GM12878 (cell line): ENCODE data around the gene SLC35E1. TPM values are rescaled to one million over a fixed set of nuclear protein-coding genes. Genes with fewer than 3 reads are reported as not detected.

Experiments
- ATAC-seq: fragments of 200-7000 bp; cut with Tn5 transposase; 3 replicates; pipeline ENCODE4 v1.9.1; 2020; ENCODE audit warnings: mild to moderate bottlenecking, moderate library complexity
- BruUV-seq: library from RNA; stranded (reverse); fragments of 400-500 nt; replicated peaks from 2 replicates; lab custom pipeline; 2021; lab: Mats Ljungman, UMichigan
- CTCF ChIA-PET: fragments of 300-600 bp; sonication (Branson Sonifier 250); formaldehyde crosslinking; extraction: SDS; loops from one replicate; lab custom pipeline; 2021; ENCODE audit warnings: inconsistent platforms; lab: Yijun Ruan, JAX
- POLR2A ChIA-PET: fragments of 350-600 bp; formaldehyde crosslinking; extraction: SDS; loops from one replicate; lab custom pipeline; 2021; ENCODE audit warnings: inconsistent platforms; lab: Charles Lee
- RAD21 ChIA-PET: fragments of 300-600 bp; sonication (Branson Sonifier 250); formaldehyde crosslinking; loops from one replicate; lab custom pipeline; 2023; ENCODE audit warnings: antibody characterized with exemption; ENCODE audit not compliant: unreplicated experiment; lab: Charles Lee
- SMC1A ChIA-PET: fragments of 300-600 bp; sonication (Branson Sonifier 250); formaldehyde crosslinking; loops from one replicate; lab custom pipeline; 2023; ENCODE audit not compliant: unreplicated experiment, uncharacterized antibody; lab: Charles Lee
- DNase-seq: peaks from one replicate; pipeline ENCODE4 v3.0.0-alpha.2; 2011; ENCODE audit warnings: low read depth, low spot score
- FAIRE-seq: peaks from 3 replicates; lab custom pipeline; 2011; peaks lifted over from hg19 to GRCh38; lab: Jason Lieb, UNC
- H2AFZ ChIP-seq: 2 replicates; pipeline ENCODE4 v1.6.0; 2011; ENCODE audit warnings: low read depth, low read length, control low read depth; ENCODE audit not compliant: control insufficient read depth
- H3K27ac ChIP-seq: 2 replicates; pipeline ENCODE4 v1.5.1; 2011; ENCODE audit warnings: control low read depth; ENCODE audit not compliant: control insufficient read depth, insufficient read depth
- H3K27me3 ChIP-seq, 2 experiments: replicated peaks in 1 of 2; 2 replicates each; pipeline versions ENCODE4 v1.6.0 to v1.6.1; 2011; ENCODE audit warnings: low read length in 1 of 2; ENCODE audit not compliant: control insufficient read depth in 2 of 2, insufficient read depth in 2 of 2
- H3K36me3 ChIP-seq, 2 experiments: 2 replicates each; pipeline ENCODE4 v1.5.1; 2011; ENCODE audit warnings: low read length in 1 of 2; ENCODE audit not compliant: control insufficient read depth in 2 of 2, insufficient read depth in 2 of 2
- H3K4me1 ChIP-seq: 2 replicates; pipeline ENCODE4 v1.6.1; 2011; ENCODE audit warnings: mild to moderate bottlenecking, low read length, moderate library complexity, mixed read lengths; ENCODE audit not compliant: control insufficient read depth, insufficient read depth
- H3K4me2 ChIP-seq: 2 replicates; pipeline ENCODE4 v1.6.0; 2011; ENCODE audit warnings: control low read depth; ENCODE audit not compliant: control insufficient read depth, insufficient read depth
- H3K4me3 ChIP-seq: fragments of 200-600 bp; sonication (generic); 2 replicates; pipeline ENCODE4 v1.5.1; 2016
- H3K79me2 ChIP-seq: 2 replicates; pipeline ENCODE4 v1.6.0; 2011; ENCODE audit warnings: low read length; ENCODE audit not compliant: control insufficient read depth, insufficient read depth
- H3K9ac ChIP-seq: 2 replicates; pipeline ENCODE4 v1.8.0; 2011; ENCODE audit warnings: low read length, control low read depth, mixed read lengths; ENCODE audit not compliant: control insufficient read depth, insufficient read depth
- H3K9me3 ChIP-seq: replicated peaks from 3 replicates; pipeline ENCODE4 v1.5.1; 2011; ENCODE audit warnings: mild to moderate bottlenecking, low read length; ENCODE audit not compliant: control insufficient read depth, insufficient read depth
- H4K20me1 ChIP-seq: 2 replicates; pipeline ENCODE4 v1.6.0; 2011; ENCODE audit not compliant: control insufficient read depth, insufficient read depth
- HDGF ChIP-seq: fragments of 450-650 bp; IDR thresholded peaks from 2 replicates; pipeline ENCODE4 v1.6.1; 2016; ENCODE audit warnings: antibody characterized with exemption
- MEF2B ChIP-seq: fragments of 450-650 bp; IDR thresholded peaks from 2 replicates; pipeline ENCODE4 v1.6.1; 2018; ENCODE audit warnings: mild to moderate bottlenecking, moderate library complexity; ENCODE audit not compliant: partially characterized antibody, poor library complexity, severe bottlenecking
- NR2F1 ChIP-seq: fragments of 450-650 bp; conservative IDR thresholded peaks from 2 replicates; pipeline ENCODE4 v1.6.1; 2017; ENCODE audit warnings: mild to moderate bottlenecking
- POLR2AphosphoS5 ChIP-seq: IDR thresholded peaks from 2 replicates; pipeline ENCODE4 v1.6.1; 2011; ENCODE audit warnings: mild to moderate bottlenecking, low read length, inconsistent platforms
- POU2F2 ChIP-seq: IDR thresholded peaks from 3 replicates; pipeline ENCODE4 v1.6.1; 2011; ENCODE audit warnings: low read depth, mild to moderate bottlenecking, low read length, borderline replicate concordance
- RUNX3 ChIP-seq: IDR thresholded peaks from 2 replicates; pipeline ENCODE4 v1.6.1; 2012; ENCODE audit warnings: low read length, inconsistent platforms
- SMC3 ChIP-seq: IDR thresholded peaks from 2 replicates; pipeline ENCODE4 v1.6.1; 2011; ENCODE audit warnings: low read length, improper control_type of control experiment, borderline replicate concordance
- SPI1 ChIP-seq: IDR thresholded peaks from 2 replicates; pipeline ENCODE4 v1.6.1; 2011; ENCODE audit warnings: low read depth, mild to moderate bottlenecking, low read length, moderate library complexity, borderline replicate concordance; ENCODE audit not compliant: insufficient read depth
- ZNF217 ChIP-seq: fragments of 450-650 bp; IDR thresholded peaks from 2 replicates; pipeline ENCODE4 v1.6.1; 2017; ENCODE audit warnings: antibody characterized with exemption, mild to moderate bottlenecking
- WGBS: methylation state at CpG from one replicate; pipeline ENCODE4 v1.1.6; 2016; ENCODE audit warnings: low lambda C conversion rate; ENCODE audit not compliant: insufficient replicate concordance, insufficient coverage; ENCODE audit errors: missing lambda C conversion rate; 5-methylcytosine and 5-hydroxymethylcytosine counted together
- in situ Hi-C: fragments of 300-500 bp; cut with MboI; formaldehyde crosslinking; loops from 9 replicates; pipeline ENCODE4 v1.14.3; 2018; ENCODE audit warnings: mixed read lengths
- intact Hi-C: fragments of 100-400 bp; cut with micrococcal nuclease; formaldehyde crosslinking; loops from one replicate; pipeline ENCODE4 v1.14.2; 2022; ENCODE audit not compliant: unreplicated experiment
- polyA plus RNA-seq, 11 experiments: library from polyadenylated mRNA; depleted of rRNA in 4 of 11; unstranded in 6 of 11; stranded (reverse) in 5 of 11; fragments of >200 nt; fragmentation: Nextera tagmentation in 4 of 11; fragmentation: Illumina TruSeq in 1 of 11; extraction: Ambion mirVana in 4 of 11; extraction: Trizol in 1 of 11; gene quantifications; 1 replicate in 1 of 11; 2 replicates in 10 of 11; pipeline versions ENCODE4 v1.2.1 to v1.2.3, GENCODE V29; 2011 to 2016; ENCODE audit warnings: inconsistent platforms in 2 of 11, missing spikeins in 2 of 11, low read depth in 1 of 11
- total RNA-seq, 4 experiments: library from RNA; depleted of rRNA in 3 of 4; stranded (reverse); fragments of >200 nt in 3 of 4; fragmentation: Illumina TruSeq in 1 of 4; extraction: Trizol in 1 of 4; gene quantifications; 2 replicates each; pipeline versions ENCODE4 v1.2.1 to v1.2.3, GENCODE V29; 2013 to 2021
- TF ChIP-seq, protein P1 (sequence below): fragments of 150-350 bp; IDR thresholded peaks from 2 replicates; pipeline ENCODE4 v1.6.1; 2014; ENCODE audit warnings: mild to moderate bottlenecking, low read depth, low read length
- TF ChIP-seq, protein P2 (sequence below): IDR thresholded peaks from 2 replicates; pipeline ENCODE4 v1.6.1; 2012; ENCODE audit warnings: low read length, inconsistent platforms

Gene SLC35E1
- total and polyA plus RNA-seq, 10 of the 15 experiments (the other 5 are each of a cell fraction or from before 2014, with no cell fraction given) = 11.3 to 37.7 (median 22.1) TPM

DNA sequence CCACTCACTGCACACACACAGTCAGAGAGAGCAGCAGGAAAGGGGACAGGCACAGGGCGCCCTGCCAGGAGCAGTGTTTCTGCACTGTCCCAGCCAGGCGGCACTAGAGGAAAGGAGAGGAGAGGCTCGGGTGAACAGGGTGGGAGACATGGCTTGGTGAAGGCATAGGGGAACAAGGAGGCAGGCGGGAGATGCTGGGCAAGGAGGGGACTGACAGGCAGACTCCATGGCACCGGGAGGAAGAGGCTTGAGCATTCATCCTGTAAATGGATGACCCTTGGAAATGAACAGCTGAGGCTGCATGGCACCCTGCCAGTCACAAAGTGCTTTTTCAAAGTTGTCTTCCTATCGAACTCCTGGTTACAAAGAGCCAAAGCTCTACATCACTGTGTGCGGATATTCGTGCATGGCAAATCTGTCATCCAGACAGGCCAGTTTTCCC, 33.4 kb upstream of the SLC35E1 start:
- Histone ChIP-seq H3K79me2 (peaks cover 93% of the 10 kb centered on the region), H3K4me3 (no peak overlapping the region), H2AFZ (no peak overlapping the region), H3K27ac (peak overlapping the region; percentile 9; the same call in 1 of the 2 replicates), H3K36me3 (peaks cover 0 to 21% of the 10 kb centered on the region in 2 experiments; a peak in 3 of 4 replicates), H3K9me3 (no peaks in the 10 kb centered on the region), H3K9ac (no peak overlapping the region; the same call in 1 of the 2 replicates), H3K4me1 (peaks cover 39% of the 10 kb centered on the region), H3K4me2 (peak overlapping the region; percentile 44; the same call in 1 of the 2 replicates), H4K20me1 (peaks cover 19% of the 10 kb centered on the region; the same call in 1 of the 2 replicates), H3K27me3 (no peaks in the 10 kb centered on the region)
- ChIA-PET POLR2A (interaction anchor here (1.1 to 2.5 kb wide), 3 partner anchors 11 to 19 kb away, joined by 3 to 11 read pairs (median 4); no protein-coding TSS in a partner anchor), SMC1A (interaction anchor here (0.9 to 3.3 kb wide), 6 partner anchors 12 to 20 kb away, joined by 3 to 10 read pairs (median 7); no protein-coding TSS in a partner anchor), RAD21 (interaction anchor here (1.3 to 2.5 kb wide), 3 partner anchors 17 to 21 kb away, joined by 3 to 8 read pairs (median 4); no protein-coding TSS in a partner anchor), CTCF (interaction anchor here (0.9 to 1.9 kb wide), 6 partner anchors 10 to 34 kb away, joined by 3 to 7 read pairs (median 4); no protein-coding TSS in a partner anchor)
- in situ Hi-C loops = no loop called here
- intact Hi-C loops = no loop called here
- 61% methylated on average over 8 of the region's 8 CpGs for WGBS
- no TSS peak for BruUV-seq
- DNase-seq (no peak), FAIRE-seq (no peak), ATAC-seq (peak; percentile 66)
- TF ChIP-seq, protein P1, sequence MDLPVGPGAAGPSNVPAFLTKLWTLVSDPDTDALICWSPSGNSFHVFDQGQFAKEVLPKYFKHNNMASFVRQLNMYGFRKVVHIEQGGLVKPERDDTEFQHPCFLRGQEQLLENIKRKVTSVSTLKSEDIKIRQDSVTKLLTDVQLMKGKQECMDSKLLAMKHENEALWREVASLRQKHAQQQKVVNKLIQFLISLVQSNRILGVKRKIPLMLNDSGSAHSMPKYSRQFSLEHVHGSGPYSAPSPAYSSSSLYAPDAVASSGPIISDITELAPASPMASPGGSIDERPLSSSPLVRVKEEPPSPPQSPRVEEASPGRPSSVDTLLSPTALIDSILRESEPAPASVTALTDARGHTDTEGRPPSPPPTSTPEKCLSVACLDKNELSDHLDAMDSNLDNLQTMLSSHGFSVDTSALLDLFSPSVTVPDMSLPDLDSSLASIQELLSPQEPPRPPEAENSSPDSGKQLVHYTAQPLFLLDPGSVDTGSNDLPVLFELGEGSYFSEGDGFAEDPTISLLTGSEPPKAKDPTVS = no peak
- peak; percentile 7; the same call in 1 of the 2 replicates for TF ChIP-seq SMC3

DNA sequence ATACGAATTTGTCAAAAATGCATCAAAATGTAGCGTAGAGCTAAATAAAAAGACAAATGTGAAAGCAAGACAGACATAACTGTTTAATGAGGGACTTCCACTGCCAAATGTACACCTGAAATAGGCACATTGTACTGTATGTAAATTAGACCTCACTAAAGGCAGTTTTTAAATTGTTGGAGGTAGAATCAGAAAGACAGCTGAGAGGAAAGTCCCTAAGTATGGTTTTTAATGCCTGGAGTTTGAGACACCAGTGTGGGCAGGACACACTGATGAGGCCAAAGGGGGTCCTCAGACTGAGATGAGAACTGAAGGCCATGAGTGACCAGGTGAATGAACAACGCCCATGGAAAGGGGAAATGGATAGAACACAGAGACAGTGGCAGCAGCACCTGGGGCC, 32.9 kb upstream of the SLC35E1 start:
- ChIA-PET POLR2A (interaction anchor here (1.1 to 2.7 kb wide), 3 partner anchors 11 to 21 kb away, joined by 3 to 8 read pairs (median 4); no protein-coding TSS in a partner anchor), CTCF (interaction anchor here (1.1 to 1.9 kb wide), 6 partner anchors 9 to 34 kb away, joined by 3 to 7 read pairs (median 4); no protein-coding TSS in a partner anchor), RAD21 (interaction anchor here (1.3 to 2.5 kb wide), 3 partner anchors 16 to 21 kb away, joined by 3 to 8 read pairs (median 4); no protein-coding TSS in a partner anchor), SMC1A (interaction anchor here (0.9 to 3.3 kb wide), 6 partner anchors 12 to 20 kb away, joined by 3 to 10 read pairs (median 7); no protein-coding TSS in a partner anchor)
- H2AFZ ChIP-seq = no peak overlapping the region
- no peak for FAIRE-seq
- H3K4me3 ChIP-seq = no peak overlapping the region
- ATAC-seq = peak; percentile 59
- no peaks in the 10 kb centered on the region for H3K9me3 ChIP-seq
- WGBS = 10% methylated on average over 3 of the region's 3 CpGs
- H3K27me3 ChIP-seq = no peaks in the 10 kb centered on the region
- peaks cover 0 to 21% of the 10 kb centered on the region in 2 experiments; a peak in 3 of 4 replicates for H3K36me3 ChIP-seq
- no TSS peak for BruUV-seq
- DNase-seq = no peak
- H3K27ac ChIP-seq = peak overlapping the region; percentile 9; the same call in 1 of the 2 replicates
- in situ Hi-C loops (no loop called here), intact Hi-C loops (no loop called here)
- H3K9ac ChIP-seq = no peak overlapping the region; the same call in 1 of the 2 replicates
- TF ChIP-seq MEF2B (peak; percentile 39), NR2F1 (peak; percentile 47), HDGF (0 out of 2 replicates have a peak, but pooled peaks have one; percentile 55), SPI1 (peak; percentile 18; the same call in 1 of the 2 replicates), ZNF217 (peak; percentile 64; the same call in 1 of the 2 replicates), POLR2AphosphoS5 (no peak), RUNX3 (peak; percentile 20; the same call in 1 of the 2 replicates), POU2F2 (peak; percentile 23; the same call in 1 of the 3 replicates)
- TF ChIP-seq, protein P2, sequence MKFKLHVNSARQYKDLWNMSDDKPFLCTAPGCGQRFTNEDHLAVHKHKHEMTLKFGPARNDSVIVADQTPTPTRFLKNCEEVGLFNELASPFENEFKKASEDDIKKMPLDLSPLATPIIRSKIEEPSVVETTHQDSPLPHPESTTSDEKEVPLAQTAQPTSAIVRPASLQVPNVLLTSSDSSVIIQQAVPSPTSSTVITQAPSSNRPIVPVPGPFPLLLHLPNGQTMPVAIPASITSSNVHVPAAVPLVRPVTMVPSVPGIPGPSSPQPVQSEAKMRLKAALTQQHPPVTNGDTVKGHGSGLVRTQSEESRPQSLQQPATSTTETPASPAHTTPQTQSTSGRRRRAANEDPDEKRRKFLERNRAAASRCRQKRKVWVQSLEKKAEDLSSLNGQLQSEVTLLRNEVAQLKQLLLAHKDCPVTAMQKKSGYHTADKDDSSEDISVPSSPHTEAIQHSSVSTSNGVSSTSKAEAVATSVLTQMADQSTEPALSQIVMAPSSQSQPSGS = no peak
- H4K20me1 ChIP-seq = peaks cover 19% of the 10 kb centered on the region; the same call in 1 of the 2 replicates
- H3K4me1 ChIP-seq = peaks cover 36% of the 10 kb centered on the region
- peaks cover 94% of the 10 kb centered on the region for H3K79me2 ChIP-seq
- H3K4me2 ChIP-seq = peak overlapping the region; percentile 44; the same call in 1 of the 2 replicates
